Left cardiac atrium (tissue), 4 donors: ENCODE results near the gene CCDC192. TPM values are rescaled to one million over a fixed set of nuclear protein-coding genes. Genes with fewer than 3 reads are reported as not detected.

Source experiments
- ATAC-seq, 2 donors: fragments of 200-7000 bp; cut with Tn5 transposase; one replicate each; pipeline ENCODE4 v1.9.1; 2020; ENCODE audit warnings: mild to moderate bottlenecking in 2 of 2, moderate library complexity in 2 of 2
- DNase-seq: peaks from one replicate; pipeline ENCODE4 v3.0.0-alpha.2; 2020
- intact Hi-C, 2 donors: fragments of 100-400 bp; cut with DNase I; formaldehyde crosslinking; loops; one replicate each; pipeline versions ENCODE4 v1.14.1 to v1.15.1; 2022 to 2023
- total RNA-seq, 2 donors: library from RNA; stranded (reverse); fragmentation: NEBNext Ultra II Directional; extraction: Animal tissue kit (Norgen Biotek cat#: 25700); gene quantifications; one replicate each; pipeline ENCODE4 v1.2.1, GENCODE V29; 2021
- donor health status: DM: no; HTN: yes; CAD: no.
- donor health status: DM: no; HTN: yes; CAD: no; lungs with severe emphysema.
- donor health status: DM: yes; HTN: yes; CAD: no.
- donor health status: Dilated cardiomyopathy.

CCDC192 gene
- total RNA-seq, 2 donors from 2014 or later = not detected

GRCh38 chr5:127959152-127959764 lies 256.1 kb downstream of the CCDC192 start:
- intact Hi-C loops = no loop called here
- ATAC-seq = no peak

GRCh38 chr5:127960270-127960691 lies 257.1 kb downstream of the CCDC192 start:
- DNase-seq = no peak
- intact Hi-C loops = loop anchor here in 1 of 2 donors (5.0 kb wide), 1 partner anchor 122 kb away; the partner anchor contains the start of gene SLC12A2

More at GRCh38 chr5:127959152-127959764, 256.1 kb downstream of the CCDC192 start:
- peak; percentile 74 for DNase-seq

GRCh38 chr5:127961006-127961762 lies 258.0 kb downstream of the CCDC192 start:
- ATAC-seq (peak; percentile 32 to 44), DNase-seq (no peak)
- intact Hi-C loops = loop anchor here in 1 of 2 donors (5.0 kb wide), 1 partner anchor 121 kb away; the partner anchor contains the start of gene SLC12A2

More at GRCh38 chr5:127960270-127960691, 257.1 kb downstream of the CCDC192 start:
- ATAC-seq = peak in 1 of 2 donors; percentile 52

- DNase-seq (no peak), ATAC-seq (no peak)
- intact Hi-C loops = loop anchor here in 1 of 2 donors (5.0 kb wide), 1 partner anchor 121 kb away; the partner anchor contains the start of gene SLC12A2
Observed at GRCh38 chr5:127961763-127962145, 258.6 kb downstream of the CCDC192 start.

- ATAC-seq (no peak), DNase-seq (no peak)
- intact Hi-C loops = loop anchor here in 1 of 2 donors (5.0 kb wide), 1 partner anchor 120 kb away; the partner anchor contains the start of gene SLC12A2
Observed at GRCh38 chr5:127962491-127962890, 259.3 kb downstream of the CCDC192 start.

GRCh38 chr5:127963233-127963632 lies 260.0 kb downstream of the CCDC192 start:
- ATAC-seq (no peak), DNase-seq (no peak)
- intact Hi-C loops = loop anchor here in 1 of 2 donors (5.0 kb wide), 1 partner anchor 119 kb away; the partner anchor contains the start of gene SLC12A2

GRCh38 chr5:127963931-127964330 lies 260.7 kb downstream of the CCDC192 start:
- intact Hi-C loops = loop anchor here in 1 of 2 donors (5.0 kb wide), 1 partner anchor 118 kb away; the partner anchor contains the start of gene SLC12A2
- ATAC-seq (no peak), DNase-seq (no peak)

GRCh38 chr5:127967323-127967982 lies 264.3 kb downstream of the CCDC192 start:
- intact Hi-C loops = no loop called here
- no peak for ATAC-seq

GRCh38 chr5:127967983-127968592 lies 264.9 kb downstream of the CCDC192 start:
- ATAC-seq = no peak
- intact Hi-C loops = no loop called here
- no peak for DNase-seq

More at GRCh38 chr5:127967323-127967982, 264.3 kb downstream of the CCDC192 start:
- no peak for DNase-seq

- ATAC-seq (peak in 1 of 2 donors; percentile 67), DNase-seq (no peak)
- intact Hi-C loops = no loop called here
Observed at GRCh38 chr5:127969002-127969401, 265.8 kb downstream of the CCDC192 start.

GRCh38 chr5:127969651-127970050 lies 266.5 kb downstream of the CCDC192 start:
- DNase-seq = no peak
- intact Hi-C loops = no loop called here
- ATAC-seq = no peak

GRCh38 chr5:127970081-127970480 lies 266.9 kb downstream of the CCDC192 start:
- DNase-seq (no peak), ATAC-seq (no peak)
- intact Hi-C loops = no loop called here

- intact Hi-C loops = no loop called here
- DNase-seq = no peak
- no peak for ATAC-seq
Observed at GRCh38 chr5:127970854-127971425, 267.7 kb downstream of the CCDC192 start.

- intact Hi-C loops = no loop called here
- no peak for ATAC-seq
Observed at GRCh38 chr5:127975961-127976360, 272.8 kb downstream of the CCDC192 start.

GRCh38 chr5:127976525-127976924 lies 273.3 kb downstream of the CCDC192 start:
- ATAC-seq (no peak), DNase-seq (no peak)
- intact Hi-C loops = no loop called here

More at GRCh38 chr5:127975961-127976360, 272.8 kb downstream of the CCDC192 start:
- no peak for DNase-seq

GRCh38 chr5:127976991-127977717 lies 274.0 kb downstream of the CCDC192 start:
- intact Hi-C loops = no loop called here
- no peak for ATAC-seq

GRCh38 chr5:127978738-127979300 lies 275.6 kb downstream of the CCDC192 start:
- intact Hi-C loops = no loop called here
- DNase-seq (no peak), ATAC-seq (no peak)

More at GRCh38 chr5:127976991-127977717, 274.0 kb downstream of the CCDC192 start:
- DNase-seq = no peak

GRCh38 chr5:127979475-127979874 lies 276.3 kb downstream of the CCDC192 start:
- DNase-seq (no peak), ATAC-seq (no peak)
- intact Hi-C loops = no loop called here
